Liver (tissue), 3 donors: ENCODE data around the gene ABLIM1.

ENCODE experiments used
- CTCF ChIP-seq: fragments of 150-350 bp; IDR thresholded peaks from 2 replicates; pipeline ENCODE4 v1.5.1; 2017; ENCODE audit warnings: improper control_type of control experiment, low read depth, low read length; ENCODE audit not compliant: missing input control
- EGR1 ChIP-seq, 2 donors: IDR thresholded peaks; 2 replicates each; pipeline ENCODE4 v1.6.1; 2016 to 2018; ENCODE audit warnings: antibody characterized with exemption in 2 of 2, low read depth in 2 of 2
- MAX ChIP-seq: IDR thresholded peaks from 2 replicates; pipeline ENCODE4 v1.6.1; 2016; ENCODE audit warnings: antibody characterized with exemption
- YY1 ChIP-seq: IDR thresholded peaks from 2 replicates; pipeline ENCODE4 v1.6.1; 2016; ENCODE audit warnings: antibody characterized with exemption, mild to moderate bottlenecking
- TF ChIP-seq, protein P1 (sequence below): IDR thresholded peaks from 2 replicates; pipeline ENCODE4 v1.6.1; 2016; ENCODE audit warnings: antibody characterized with exemption
- donor health status: healthy.
- donor health status: healthy.

DNA sequence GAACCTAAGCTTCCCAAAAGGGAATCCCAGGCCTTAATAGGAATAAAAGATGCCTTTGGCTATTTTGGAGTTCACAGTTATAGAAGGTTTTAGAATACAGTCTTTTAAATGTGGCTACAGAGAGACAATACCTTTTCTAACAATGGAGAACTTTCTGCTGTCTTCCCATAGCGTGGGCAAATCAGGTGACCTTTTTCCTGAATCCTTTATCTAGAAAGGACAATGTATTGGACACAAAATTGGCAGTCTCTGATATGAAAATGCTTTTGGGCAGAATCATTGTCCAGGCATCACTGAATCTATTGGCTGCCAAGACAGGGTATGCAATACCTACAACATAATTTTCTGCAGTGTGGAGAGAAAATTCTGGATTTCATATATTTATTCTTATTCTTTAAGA is 7.8 kb upstream of the ABLIM1 start:
- TF ChIP-seq CTCF (no peak), MAX (no peak), YY1 (no peak), EGR1 (IDR thresholded peaks at IDR 0.05; ENCODE audit: low read depth in 2 of 2) (no peak)
- TF ChIP-seq, protein P1, sequence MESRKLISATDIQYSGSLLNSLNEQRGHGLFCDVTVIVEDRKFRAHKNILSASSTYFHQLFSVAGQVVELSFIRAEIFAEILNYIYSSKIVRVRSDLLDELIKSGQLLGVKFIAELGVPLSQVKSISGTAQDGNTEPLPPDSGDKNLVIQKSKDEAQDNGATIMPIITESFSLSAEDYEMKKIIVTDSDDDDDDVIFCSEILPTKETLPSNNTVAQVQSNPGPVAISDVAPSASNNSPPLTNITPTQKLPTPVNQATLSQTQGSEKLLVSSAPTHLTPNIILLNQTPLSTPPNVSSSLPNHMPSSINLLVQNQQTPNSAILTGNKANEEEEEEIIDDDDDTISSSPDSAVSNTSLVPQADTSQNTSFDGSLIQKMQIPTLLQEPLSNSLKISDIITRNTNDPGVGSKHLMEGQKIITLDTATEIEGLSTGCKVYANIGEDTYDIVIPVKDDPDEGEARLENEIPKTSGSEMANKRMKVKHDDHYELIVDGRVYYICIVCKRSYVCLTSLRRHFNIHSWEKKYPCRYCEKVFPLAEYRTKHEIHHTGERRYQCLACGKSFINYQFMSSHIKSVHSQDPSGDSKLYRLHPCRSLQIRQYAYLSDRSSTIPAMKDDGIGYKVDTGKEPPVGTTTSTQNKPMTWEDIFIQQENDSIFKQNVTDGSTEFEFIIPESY = no peak
